GM19372 (cell line): ENCODE data around the gene TRIM67.

Experiments
- ATAC-seq: cut with Tn5 transposase; IDR thresholded peaks from one replicate; pipeline ENCODE4 v1.9.1; 2021; ENCODE audit warnings: mild to moderate bottlenecking, low read depth, moderate library complexity; ENCODE audit not compliant: unreplicated experiment

The TRIM67 gene

DNA sequence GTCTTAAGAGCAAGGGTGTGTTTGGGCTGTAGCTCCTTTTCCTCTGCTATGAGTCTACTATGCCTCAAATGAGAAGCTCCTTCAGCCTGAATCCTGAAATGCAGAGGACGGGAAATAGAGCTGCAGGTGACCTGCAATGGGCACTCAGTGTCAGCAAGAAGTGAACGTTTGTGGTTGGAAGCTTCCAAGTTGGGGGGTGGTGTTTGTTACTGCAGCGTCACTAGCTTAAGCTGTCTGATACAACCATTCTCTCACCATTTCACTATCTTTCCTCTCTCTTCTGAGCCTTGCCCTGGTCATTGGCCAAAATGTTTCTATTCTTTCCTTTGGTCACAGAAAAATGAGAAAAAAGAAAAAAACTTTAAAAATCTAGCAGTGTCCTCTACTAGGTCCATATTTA lies 19.4 kb downstream of the TRIM67 start:
- no peak for ATAC-seq

- ATAC-seq: no peak
Observed at GRCh38 chr1:231182317-231182716, 20.5 kb downstream of the TRIM67 start.

DNA sequence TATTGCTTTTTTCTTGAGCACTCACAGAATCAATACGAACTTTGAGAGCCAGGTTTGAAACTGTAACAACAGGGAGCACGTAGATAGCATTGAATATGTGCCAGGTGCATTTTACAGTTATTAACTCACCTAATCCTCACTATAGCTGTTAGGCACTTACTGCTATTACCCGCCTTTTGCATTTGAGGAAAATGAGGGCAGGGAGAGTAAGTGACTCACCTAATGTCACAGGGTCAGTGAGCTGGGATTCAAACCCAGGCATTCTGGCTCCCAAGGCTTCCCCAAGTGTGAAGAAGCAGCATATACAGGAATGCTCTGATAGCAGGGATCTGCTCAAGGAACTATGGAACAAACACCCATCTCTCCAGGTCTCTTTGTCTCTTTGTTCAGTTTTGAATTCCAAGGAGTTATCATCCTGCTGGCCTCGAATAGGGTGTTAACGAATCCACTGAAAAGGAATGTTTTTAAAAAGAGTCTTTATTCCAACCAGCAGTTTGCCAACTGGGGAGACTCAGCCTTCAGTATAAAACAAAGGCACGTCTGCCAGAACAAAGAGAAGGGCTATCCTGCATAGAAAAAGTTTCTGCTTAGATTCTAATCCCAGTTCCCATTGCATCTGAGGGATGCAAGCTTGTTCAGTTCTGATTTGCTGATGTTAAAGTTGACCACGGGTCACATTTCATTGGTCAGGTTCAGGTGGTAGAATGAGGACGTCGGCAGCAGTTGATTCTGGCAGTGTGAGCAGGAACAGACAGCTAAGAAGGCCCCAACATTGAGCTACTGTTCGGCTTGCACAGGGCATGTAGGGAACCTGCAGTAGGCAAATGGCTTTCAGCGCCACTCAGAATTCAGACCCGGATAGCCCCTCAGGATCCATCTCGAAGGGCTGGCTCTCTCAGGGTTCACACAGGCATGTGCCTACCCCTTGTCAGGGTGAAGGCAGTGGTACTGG lies 22.1 kb downstream of the TRIM67 start:
- ATAC-seq: no peak

DNA sequence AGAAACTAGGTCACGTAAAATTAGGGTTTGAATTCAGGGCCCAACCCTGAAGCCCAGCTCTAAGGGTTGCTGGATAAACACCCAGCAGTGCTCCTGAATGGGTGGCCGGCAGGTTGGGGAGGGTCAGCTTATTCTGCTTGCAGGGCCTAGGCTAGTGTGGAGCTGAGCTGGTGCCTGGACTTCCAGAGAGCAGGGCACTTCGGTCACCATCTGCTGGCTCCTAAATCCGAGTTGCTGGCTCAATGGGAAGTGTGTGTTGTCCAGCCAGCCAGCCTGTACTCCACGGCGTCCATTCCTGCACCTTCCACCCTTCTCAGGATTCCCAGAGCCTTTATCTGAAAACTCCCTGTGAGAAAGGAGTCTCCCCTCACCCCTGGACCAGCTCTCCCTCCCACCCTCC lies 23.0 kb downstream of the TRIM67 start:
- no peak for ATAC-seq

DNA sequence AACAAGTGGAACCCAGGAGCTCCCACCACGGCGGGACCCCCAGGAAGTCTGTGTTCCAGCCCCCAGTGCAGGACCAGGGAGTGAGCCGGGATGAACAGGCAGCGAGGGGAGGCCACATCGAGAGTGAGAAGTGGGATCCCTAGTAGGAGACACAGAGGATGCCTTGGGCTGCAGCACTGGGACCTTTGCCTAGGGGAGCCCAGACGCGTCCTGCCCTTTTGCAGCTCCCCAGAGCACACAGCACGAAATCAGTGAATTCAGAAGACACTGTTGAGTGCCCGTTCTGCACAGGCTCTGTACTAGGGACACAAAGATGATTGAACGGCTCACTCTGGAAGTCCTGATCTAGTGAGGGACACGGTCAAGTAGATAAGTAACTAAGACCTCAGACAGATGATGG lies 23.5 kb downstream of the TRIM67 start:
- no peak for ATAC-seq

DNA sequence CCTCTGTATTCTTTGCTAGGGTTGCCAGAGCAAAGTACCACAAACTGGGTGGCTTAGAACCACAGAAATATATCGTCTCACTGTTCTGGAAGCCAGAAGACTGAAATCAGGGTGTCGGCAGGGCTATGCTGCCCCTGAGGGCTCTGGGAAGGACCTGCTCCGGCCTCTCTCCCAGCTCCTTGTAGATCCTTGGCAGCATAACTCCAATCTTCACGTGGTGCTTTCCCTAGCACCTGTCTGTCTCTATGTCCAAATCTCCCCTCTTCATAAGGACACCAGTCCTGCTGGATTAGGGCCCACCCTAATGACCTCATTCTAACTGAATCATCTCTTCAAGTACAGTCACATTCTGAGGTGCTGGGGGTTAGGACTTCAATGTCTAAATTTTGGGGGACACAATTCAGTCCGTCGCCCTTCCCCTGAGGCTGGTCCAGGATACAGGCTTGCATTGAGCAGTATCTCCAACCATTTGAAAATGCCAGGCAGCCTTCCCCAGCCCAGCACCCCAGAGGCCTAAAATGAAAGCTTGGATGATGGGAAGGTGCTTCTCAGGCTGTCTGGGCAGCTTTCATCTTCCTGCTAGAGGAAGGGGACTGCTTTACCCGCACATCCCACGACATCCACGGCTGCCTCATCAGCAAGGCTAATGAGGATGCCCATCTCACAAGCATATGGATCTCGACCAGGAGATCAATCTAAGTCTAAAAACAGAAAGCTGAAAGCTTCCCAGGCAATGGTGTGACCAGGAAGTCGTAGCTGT lies 24.7 kb downstream of the TRIM67 start:
- ATAC-seq: no peak

GRCh38 chr1:231187571-231187970 lies 25.7 kb downstream of the TRIM67 start:
- ATAC-seq: no peak

DNA sequence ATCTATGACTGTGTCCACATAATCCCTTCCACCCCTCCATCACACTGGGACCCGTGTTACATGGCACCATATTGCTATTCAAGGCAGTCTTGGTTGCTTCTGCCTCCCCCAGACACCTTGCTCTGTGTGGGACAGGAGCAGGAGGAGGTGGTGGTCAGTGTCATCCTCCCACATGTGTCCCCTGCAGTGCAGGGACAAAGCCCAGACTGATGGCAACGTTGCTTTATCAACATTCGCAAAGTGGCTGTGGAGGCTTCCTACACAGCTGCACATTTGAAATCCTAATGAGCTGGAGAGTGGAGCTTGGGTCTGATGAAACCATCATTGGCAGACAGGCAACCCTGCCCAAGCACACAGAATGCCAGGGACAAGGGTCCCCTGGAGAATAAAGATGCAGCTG lies 26.2 kb downstream of the TRIM67 start:
- ATAC-seq: no peak

DNA sequence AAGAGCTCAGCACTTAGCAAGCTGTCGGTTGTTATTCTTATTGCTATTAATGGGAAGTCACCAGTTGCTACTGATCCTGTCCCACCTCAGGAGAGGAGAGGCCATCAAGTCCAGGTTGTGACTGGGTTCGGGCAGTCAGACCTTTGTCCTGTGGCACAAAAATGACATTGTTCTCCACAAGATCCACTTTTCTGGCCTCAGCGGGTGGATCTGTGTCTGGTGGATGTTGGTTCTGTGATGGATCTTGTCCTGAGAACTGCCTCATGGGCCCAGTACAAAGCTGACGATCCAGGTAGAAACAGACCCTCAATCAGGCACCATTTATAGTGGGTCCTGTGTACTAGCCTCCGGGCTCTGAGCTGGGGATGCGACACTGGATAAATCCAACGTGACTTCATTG lies 26.9 kb downstream of the TRIM67 start:
- no peak for ATAC-seq

GRCh38 chr1:231189683-231190270 lies 27.9 kb downstream of the TRIM67 start:
- no peak for ATAC-seq

DNA sequence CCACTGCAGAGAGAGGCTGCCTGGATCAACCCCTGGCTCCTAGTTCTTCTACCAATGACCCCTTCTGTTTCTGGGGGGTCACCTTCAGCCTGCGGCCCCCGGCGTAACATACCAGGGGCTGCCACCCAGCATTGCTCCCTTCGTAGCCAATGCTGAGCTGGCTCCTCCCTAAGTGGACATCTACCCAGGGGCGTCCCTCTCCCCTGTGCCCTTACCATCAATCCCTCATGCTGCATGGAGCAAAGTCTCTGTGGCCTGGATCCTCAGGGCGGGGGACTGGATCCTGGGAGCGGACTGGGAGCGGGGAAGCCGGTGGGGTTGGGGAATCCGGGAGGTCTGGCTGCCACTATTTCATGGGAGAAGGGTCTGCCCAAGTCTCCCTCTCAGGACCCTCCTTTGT lies 28.6 kb downstream of the TRIM67 start:
- ATAC-seq: no peak

DNA sequence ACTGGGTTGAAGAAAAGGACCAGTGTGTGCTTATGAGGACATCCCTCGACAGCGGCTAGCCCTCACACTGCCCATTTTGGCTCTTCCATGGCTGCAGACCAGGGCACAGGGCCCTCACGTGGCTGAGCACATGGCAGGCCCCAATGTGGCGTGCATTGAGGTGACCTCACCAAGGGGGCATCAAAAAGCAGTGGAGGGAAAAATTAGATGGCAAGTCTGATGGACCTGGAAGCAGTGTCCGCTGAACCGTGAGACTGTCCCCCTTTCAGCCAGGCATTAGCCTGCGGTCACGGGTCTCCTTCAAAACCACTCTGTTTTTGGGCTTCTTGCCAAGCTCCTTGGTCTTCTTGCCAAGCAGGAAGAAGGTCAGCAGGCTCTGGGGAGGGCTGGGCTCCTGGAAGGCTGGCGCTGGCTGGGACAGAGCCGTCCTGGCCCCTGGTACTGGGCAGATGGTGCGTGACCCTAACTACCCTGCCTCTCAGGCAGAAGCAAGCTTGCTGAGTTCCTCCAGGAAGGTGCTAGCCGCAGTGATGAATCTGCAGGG lies 30.8 kb downstream of the TRIM67 start:
- no peak for ATAC-seq

DNA sequence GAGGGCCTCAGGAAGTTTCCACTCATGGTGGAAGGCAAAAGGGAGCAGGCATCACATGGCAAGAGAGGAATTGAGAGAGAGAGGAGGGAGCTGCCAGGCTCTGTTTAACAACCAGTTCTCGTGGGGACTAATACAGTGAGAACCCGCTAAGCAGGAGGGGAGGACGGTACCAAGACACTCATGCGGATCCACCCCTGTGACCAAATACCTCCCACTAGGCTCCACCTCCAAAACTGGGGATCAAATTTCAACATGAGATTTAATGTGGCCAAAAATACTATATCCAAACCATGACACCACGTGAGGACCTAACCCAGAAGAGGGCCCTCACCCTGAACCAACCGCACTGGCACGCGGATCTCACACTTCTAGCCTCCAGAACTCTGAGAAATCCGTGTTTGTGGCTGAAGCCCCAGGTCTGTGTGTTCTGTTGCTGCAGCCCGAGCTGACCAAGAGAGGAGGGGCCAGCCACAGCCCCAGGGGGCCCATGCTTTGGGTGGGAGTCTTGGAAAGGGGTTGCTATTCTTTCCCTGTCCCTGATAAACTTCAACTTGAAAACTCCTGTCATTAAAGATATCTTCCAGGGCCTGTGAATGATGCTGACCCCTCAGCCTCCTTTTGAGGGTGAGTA lies 32.0 kb downstream of the TRIM67 start:
- no peak for ATAC-seq

DNA sequence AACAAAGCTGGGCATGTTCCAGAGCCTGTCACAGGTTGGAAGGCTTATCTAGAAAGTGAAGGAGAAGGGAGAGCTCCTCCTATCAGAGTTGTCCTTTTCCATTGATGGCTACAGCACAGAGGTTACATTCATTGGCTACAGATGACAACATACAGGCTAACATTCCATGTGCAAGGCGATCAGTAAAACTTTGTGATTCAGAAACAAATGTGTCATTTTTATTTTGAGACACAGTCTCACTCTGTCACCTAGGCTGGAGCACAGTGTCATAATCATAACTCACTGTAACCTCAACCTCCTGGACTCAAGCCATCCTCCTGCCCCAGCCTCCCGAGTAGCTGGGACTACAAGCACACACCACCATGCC lies 32.6 kb downstream of the TRIM67 start:
- no peak for ATAC-seq

DNA sequence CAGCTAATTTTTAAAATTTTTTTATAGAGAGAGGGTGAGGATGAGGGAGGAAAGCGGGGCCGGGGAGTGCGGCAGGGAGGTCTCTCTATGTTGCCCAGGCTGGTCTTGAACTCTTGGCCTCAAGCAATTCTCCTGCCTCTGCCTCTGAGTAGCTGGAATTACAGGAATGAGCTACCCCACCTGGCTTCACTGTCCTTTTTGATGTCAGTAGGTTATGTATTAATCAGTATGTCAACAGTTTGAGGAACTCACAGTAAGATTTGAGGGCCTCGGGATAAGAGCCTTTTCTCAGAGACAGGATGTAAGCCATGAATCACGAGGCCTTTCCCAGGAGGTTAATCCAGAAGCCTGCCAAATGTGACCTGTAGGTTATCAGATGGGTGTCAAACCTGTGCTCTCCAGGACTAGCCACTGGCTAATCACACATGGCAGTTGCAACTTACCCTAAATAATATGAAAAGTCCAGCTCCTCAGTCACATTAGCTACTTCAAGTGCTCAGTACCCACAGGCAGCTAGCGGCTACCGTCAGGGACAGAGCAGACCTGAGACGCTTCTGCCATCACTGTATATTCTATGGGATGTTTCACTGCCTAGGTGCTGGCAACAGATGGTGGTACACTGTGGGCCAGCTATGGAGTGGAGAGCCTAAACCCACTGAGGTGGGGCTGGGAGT lies 33.1 kb downstream of the TRIM67 start:
- no peak for ATAC-seq

GRCh38 chr1:231196307-231196706 lies 34.4 kb downstream of the TRIM67 start:
- no peak for ATAC-seq

- no peak for ATAC-seq
Observed at GRCh38 chr1:231196728-231197127, 34.9 kb downstream of the TRIM67 start.

DNA sequence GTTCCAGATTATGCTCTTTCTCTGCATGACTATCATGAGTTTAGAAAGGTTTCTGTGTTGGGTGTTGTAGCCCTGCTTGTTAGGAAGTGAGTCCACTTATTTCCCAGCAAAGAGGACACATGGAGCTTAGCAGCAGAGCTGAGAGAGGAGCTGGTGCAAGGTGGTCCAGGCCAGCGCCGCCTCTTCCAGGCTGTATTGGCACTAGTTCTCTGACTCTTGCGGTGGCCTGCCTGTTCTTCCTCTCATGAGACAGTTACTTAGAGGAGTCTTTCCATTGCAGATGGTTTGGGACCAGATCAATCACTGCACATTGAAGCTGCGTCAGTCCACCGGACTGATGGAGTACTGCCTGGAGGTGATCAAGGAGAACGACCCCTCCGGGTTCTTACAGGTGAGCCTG lies 38.0 kb downstream of the TRIM67 start:
- no peak for ATAC-seq

DNA sequence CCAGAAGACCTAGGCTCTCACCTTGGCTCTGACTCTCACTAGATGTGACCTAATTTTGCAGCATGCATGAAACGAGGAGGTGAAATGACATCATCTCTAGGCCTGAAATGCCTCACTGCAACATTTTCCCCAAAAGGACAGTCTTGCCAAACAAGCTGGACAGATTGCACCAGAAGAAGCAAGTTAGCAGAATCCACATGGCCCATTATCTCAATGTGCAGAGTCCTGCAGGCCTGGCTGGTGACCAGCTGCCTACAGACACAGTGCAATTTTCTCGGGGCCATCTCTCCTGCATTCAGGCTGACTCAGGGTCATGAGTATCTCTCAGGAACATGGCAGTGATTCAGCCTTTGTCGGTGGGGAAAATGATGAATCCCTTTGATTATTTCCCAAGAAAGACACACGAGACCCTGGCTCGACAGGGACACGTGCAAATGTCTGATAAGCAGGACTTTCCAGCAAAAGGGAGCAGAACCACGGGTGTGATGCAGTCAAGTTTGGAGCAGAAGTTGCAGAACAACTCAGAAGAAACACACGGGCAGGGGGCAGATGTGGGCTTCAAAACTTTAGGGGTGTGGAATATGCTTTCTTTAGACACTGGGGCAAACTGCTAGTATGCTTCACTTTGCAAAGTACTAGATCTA lies 38.7 kb downstream of the TRIM67 start:
- no peak for ATAC-seq
